HG03432 (cell line): ENCODE results near the gene MFAP2.
"Not testable (repeated sequence)": the region's sequence is repeated elsewhere in the genome, so short reads cannot be mapped to it uniquely, and the experiment has no call there.

ENCODE experiments used
- ATAC-seq: cut with Tn5 transposase; IDR thresholded peaks from one replicate; pipeline ENCODE4 v1.9.1; 2021; ENCODE audit warnings: mild to moderate bottlenecking, moderate library complexity; ENCODE audit not compliant: unreplicated experiment

MFAP2 gene

DNA sequence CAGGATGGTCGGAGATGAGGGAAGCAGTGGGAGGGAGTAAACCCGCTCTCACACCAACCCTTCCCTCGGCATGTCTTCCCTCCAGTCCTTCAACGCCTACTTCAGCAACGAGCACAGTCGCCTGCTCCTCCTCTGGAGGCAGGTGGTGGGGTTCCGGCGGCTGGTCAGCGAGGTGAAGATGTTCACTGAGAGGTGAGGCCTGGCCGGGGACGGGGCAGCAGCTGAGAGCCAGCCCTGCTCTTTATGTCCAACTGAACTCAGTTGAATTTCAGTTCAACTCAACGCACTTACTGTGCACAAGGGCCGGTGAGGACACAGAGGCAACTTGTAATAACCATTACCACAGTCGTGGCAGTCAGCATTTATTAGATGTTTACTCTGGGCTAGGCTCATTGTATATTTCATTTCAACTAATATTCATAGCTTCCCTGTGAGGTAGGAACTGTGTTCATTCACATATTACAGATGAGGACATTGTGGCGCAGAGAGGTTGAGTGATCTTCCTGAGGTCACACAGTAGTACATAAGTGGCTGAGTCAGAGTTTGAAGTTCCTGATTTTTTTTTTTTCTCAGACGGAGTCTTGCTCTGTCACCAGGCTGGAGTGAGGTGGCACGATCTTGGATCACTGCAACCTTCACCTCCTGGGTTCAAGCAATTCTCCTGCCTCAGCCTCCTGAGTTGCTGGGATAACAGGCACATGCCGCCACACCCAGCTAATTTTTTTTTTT is 49.0 kb downstream of the MFAP2 start:
- ATAC-seq = not testable (repeated sequence)

DNA sequence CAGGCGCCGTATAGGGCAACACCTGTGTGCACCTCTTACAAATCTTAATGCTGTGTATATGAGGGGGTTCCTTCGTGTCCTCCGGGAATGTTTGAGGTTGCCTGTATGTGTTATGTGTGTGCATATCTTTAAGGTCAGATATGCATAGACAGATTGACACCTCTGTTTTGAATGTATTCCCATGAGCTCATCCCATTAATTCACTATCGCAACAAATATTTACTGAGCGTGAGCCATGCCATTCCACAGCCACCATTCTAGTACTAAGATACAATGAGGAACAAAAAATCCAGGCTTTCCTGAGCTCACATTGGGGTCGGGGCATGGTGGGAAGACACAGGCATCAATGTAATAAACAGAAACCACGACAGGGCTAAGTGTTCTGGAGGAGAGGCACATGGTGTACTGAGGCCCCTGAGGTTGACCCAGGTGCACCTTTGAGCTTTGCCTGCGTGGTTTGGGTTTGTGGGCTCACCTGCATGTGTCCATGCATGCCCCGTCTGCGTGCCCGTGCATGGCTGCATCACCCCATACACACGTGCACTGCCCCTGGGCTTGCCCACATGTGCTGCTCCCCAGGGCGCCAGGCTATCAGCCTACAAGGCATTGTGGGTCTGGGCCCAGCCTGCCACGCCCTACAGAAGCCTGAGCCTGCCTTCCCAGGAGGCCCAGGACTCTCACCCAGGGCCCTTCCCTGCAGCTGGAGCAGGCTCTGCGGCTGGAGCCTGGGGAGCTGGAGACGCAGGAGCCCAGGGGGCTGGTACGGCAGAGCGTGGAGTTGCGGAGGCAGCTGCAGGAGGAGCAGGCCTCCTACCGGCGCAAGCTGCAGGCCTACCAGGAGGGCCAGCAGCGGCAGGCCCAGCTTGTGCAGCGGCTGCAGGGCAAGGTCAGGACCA is 51.0 kb downstream of the MFAP2 start:
- ATAC-seq = not testable (repeated sequence)

DNA sequence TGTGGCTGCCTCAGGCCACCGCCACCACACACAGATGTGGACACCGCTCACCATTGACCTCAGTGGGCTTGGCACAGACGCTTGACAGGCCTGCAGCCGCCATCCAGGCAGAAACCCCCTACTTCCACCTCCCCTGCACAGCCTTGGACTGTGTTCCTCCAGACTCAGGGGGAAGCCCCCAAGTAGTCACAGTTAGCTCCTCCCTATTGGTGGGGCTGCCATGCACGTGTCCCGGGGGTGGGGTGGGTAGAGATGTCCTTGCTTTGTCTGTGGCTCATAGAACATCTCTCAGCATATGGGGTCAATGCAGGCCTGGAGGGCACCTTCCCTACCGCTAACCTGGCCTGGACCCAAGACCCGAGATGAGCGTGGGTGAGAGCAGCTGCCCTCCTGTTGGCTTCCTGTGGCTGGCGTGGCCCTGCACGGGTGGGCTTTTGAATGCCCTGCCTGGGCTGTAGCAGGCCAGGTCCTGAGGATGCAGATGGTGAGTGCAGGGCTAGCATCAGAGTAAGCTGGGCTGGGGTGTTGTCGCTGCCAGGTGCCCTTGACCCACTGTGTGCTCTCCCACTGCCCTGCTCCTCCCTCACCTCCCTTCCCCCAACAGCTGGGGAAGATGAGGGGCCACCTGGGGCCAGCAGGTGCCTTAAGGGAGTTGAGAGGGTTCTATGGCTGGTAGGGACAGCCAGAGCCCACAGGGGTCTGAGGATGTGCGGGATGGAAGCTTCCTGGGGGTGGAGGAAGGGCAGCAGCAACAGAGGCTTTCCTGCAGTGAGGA is 52.5 kb downstream of the MFAP2 start:
- no peak for ATAC-seq

- no peak for ATAC-seq
Measured at GRCh38 chr1:16927256-16927655, 53.2 kb downstream of the MFAP2 start.

- no peak for ATAC-seq
Measured at GRCh38 chr1:16926491-16927073, 53.8 kb downstream of the MFAP2 start.

- no peak for ATAC-seq
Measured at GRCh38 chr1:16925635-16926490, 54.6 kb downstream of the MFAP2 start.

DNA sequence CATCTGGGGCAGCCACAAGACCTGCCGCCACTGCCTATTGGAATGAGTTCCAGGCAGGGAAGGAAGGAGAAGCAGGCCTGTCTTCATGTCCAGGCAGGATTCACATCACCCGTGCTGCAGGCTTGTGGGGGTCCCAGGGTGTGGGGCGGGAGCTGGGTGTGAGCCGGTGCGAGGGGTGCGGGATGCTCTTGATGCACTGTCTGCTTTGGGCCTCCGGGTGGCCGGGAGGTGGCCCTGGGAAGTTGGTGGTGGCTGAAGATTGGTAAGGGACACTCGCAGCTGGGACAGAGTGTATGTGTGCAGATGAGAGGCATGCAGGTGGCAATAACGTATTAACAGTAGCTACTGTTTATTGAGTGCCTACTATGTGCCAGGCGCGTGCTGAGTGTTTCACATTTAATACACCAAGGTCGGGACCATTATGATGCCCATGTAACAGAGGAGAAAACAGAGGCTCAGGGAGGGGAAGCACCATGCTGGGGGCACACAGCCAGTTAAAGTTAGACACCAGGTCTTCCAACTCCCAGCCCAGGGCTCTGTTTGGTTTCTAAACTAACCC is 55.4 kb downstream of the MFAP2 start:
- ATAC-seq = no peak
